WI38 (cell line): Measurements from ENCODE around the gene PCDHGC5.

Experiments used
- H3K4me3 ChIP-seq: 2 replicates; pipeline ENCODE4 v1.5.1; 2011; ENCODE audit warnings: low read depth, mild to moderate bottlenecking, control low read depth, low read length
- CTCF ChIP-seq: IDR thresholded peaks from 2 replicates; pipeline ENCODE4 v1.5.1; 2012; ENCODE audit warnings: low read depth, mild to moderate bottlenecking, control low read depth, low read length

PCDHGC5 gene

GRCh38 chr5:141517880-141518617 is 29.2 kb downstream of the PCDHGC5 start:
- no peak overlapping the region for H3K4me3 ChIP-seq
- no peak for TF ChIP-seq CTCF

- no peak for TF ChIP-seq CTCF
- H3K4me3 ChIP-seq: no peak overlapping the region
Observed at GRCh38 chr5:141518618-141519015, 29.7 kb downstream of the PCDHGC5 start.

- TF ChIP-seq CTCF: no peak
- H3K4me3 ChIP-seq: no peak overlapping the region
Observed at GRCh38 chr5:141519605-141520565, 31.0 kb downstream of the PCDHGC5 start.

- no peak for TF ChIP-seq CTCF
Observed at GRCh38 chr5:141521244-141521781, 32.4 kb downstream of the PCDHGC5 start.

GRCh38 chr5:141522301-141522700 is 33.4 kb downstream of the PCDHGC5 start:
- TF ChIP-seq CTCF: no peak
- no peak overlapping the region for H3K4me3 ChIP-seq

More at GRCh38 chr5:141521244-141521781, 32.4 kb downstream of the PCDHGC5 start:
- H3K4me3 ChIP-seq: no peak overlapping the region

GRCh38 chr5:141523991-141524390 is 35.1 kb downstream of the PCDHGC5 start:
- TF ChIP-seq CTCF: no peak
- no peak overlapping the region for H3K4me3 ChIP-seq
